GM23338 (cell line): ENCODE data around the gene SELENBP1.

Experiments
- POLR2AphosphoS5 ChIP-seq: IDR thresholded peaks from 2 replicates; pipeline ENCODE4 v1.6.1; 2016; ENCODE audit warnings: antibody characterized with exemption, low read depth
- TF ChIP-seq, protein P1 (sequence below), 2 experiments: fragments of 200-600 bp in 1 of 2; sonication (generic) in 1 of 2; conservative IDR thresholded peaks; 2 replicates each; pipeline versions ENCODE4 v1.5.1 to v1.6.1; 2016 to 2017; ENCODE audit warnings: antibody characterized with exemption in 2 of 2, low read depth in 2 of 2, mild to moderate bottlenecking in 2 of 2, moderate library complexity in 1 of 2

DNA sequence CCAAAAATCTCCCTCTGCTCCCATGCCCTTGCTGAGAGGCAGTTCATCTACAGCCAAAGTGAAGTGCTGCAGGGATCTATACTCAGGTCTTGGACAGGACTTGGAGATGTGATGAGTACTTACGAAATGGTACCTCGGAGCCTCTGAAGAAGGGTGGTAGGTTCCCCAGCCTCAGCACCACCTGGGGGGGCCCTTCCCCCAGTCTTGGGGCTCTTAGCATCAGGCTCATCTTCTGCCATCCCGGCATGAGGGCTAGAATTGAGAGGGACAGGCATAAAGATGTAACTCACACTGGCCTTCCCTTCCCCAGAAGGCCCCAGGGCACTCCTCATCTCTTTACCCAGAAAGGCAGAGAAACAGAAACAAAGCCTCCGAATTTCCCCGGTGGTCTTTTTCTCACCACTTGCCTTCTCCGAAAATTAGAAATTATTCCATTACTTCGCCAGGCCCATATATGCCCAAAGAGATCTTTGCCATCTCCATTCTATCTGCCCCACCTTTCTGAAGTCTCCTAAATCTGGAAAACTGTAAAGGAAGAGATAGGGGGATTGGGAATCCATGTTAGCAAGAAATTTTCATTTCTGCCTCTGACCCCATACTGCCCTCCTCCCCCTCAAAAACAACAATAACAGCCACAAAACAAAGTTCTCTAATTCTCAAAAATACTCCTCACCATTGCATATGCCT lies 26.3 kb downstream of the SELENBP1 start:
- TF ChIP-seq, protein P1, sequence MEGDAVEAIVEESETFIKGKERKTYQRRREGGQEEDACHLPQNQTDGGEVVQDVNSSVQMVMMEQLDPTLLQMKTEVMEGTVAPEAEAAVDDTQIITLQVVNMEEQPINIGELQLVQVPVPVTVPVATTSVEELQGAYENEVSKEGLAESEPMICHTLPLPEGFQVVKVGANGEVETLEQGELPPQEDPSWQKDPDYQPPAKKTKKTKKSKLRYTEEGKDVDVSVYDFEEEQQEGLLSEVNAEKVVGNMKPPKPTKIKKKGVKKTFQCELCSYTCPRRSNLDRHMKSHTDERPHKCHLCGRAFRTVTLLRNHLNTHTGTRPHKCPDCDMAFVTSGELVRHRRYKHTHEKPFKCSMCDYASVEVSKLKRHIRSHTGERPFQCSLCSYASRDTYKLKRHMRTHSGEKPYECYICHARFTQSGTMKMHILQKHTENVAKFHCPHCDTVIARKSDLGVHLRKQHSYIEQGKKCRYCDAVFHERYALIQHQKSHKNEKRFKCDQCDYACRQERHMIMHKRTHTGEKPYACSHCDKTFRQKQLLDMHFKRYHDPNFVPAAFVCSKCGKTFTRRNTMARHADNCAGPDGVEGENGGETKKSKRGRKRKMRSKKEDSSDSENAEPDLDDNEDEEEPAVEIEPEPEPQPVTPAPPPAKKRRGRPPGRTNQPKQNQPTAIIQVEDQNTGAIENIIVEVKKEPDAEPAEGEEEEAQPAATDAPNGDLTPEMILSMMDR (conservative IDR thresholded peaks at IDR 0.05; ENCODE audit: low read depth in 2 of 2): no peak
- no peak for TF ChIP-seq POLR2AphosphoS5
